ENCODE data around the gene SUGCT.
A peak's percentile ranks its signal among the peaks of the same experiment; 100 is the strongest.
"Not testable (repeated sequence)": the region's sequence is repeated elsewhere in the genome, so short reads cannot be mapped to it uniquely, and the experiment has no call there.

Gene SUGCT

DNA sequence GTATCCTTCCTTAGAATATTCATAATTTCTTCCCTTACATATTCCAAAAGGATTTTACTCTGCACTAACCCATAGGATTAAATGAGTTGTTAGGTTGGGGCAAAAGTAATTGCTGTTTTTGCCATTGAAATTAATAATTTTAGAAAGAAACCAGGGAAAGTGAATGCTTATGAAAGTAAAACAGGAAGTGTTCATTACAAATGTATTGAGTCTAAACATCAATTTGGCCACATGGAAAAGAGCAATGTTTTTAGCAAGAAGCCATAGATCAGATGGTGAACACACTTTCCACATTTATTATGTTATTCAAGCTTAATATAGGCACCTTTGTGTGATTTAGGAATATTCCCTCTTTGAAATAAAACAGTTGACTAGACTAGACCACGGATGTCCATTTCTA lies 102.9 kb downstream of the SUGCT start:
- DNase-seq (ENCODE audit: low read depth, low spot score): no peak
- no peak for TF ChIP-seq ZNF274 (IDR thresholded peaks at IDR 0.05; ENCODE audit: low read depth, low read length)
- TF ChIP-seq YY1 (IDR thresholded peaks at IDR 0.05; ENCODE audit: insufficient read depth, insufficient read length): no peak
- no peak for TF ChIP-seq SUZ12 (IDR thresholded peaks at IDR 0.05; ENCODE audit: extremely low read depth, insufficient read depth, insufficient read length)

DNA sequence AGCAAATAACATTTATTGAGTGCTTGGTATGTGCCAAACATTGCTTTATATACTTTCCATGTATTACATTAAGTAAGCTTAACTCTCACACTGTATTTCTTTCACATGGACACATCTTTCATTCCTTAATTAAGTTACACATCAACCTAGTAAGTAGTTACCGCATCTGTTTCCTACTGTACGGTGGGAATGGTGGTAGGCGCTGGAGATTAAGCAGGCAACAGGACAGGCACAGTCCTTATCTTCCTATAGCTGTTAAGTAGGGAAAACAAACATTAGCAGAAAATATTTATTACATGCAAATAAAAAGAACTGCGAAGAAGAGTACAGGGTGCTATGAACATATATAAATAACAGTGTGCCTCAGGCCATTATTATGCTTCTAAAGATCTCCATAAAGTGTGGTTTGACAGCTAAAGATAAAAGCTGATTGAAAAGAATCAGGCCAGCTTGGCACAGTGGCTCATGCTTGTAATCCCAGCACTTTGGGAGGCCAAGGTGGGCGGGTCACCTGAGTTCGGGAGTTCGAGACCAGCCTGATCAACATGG lies 105.0 kb downstream of the SUGCT start:
- Histone ChIP-seq H3K9ac (ENCODE audit: insufficient read length, low read depth) (no peak overlapping the region), H3K36me3 (ENCODE audit: insufficient read depth, insufficient read length, low read length) (no peaks in the 10 kb centered on the region), H3K4me1 (ENCODE audit: insufficient read depth, insufficient read length) (no peaks in the 10 kb centered on the region), H3K9me3 (ENCODE audit: insufficient read depth, low read length) (no peaks in the 10 kb centered on the region), H3K27me3 (ENCODE audit: insufficient read depth, insufficient read length) (no peaks in the 10 kb centered on the region), H3K4me3 (ENCODE audit: insufficient read length, low read depth) (no peak overlapping the region)
- TF ChIP-seq YY1 (IDR thresholded peaks at IDR 0.05; ENCODE audit: insufficient read depth, insufficient read length): no peak
- TF ChIP-seq ZNF274 (IDR thresholded peaks at IDR 0.05; ENCODE audit: low read depth, low read length): no peak
- TF ChIP-seq SUZ12 (IDR thresholded peaks at IDR 0.05; ENCODE audit: extremely low read depth, insufficient read depth, insufficient read length): no peak
- DNase-seq (ENCODE audit: low read depth, low spot score): no peak

More for the DNA sequence above, 102.9 kb downstream of the SUGCT start:
- H3K4me3 ChIP-seq (ENCODE audit: insufficient read length, low read depth): no peak overlapping the region
- no peak overlapping the region for H3K9ac ChIP-seq (ENCODE audit: insufficient read length, low read depth)
- no peaks in the 10 kb centered on the region for H3K36me3 ChIP-seq (ENCODE audit: insufficient read depth, insufficient read length, low read length)
- no peaks in the 10 kb centered on the region for H3K9me3 ChIP-seq (ENCODE audit: insufficient read depth, low read length)
- H3K27me3 ChIP-seq (ENCODE audit: insufficient read depth, insufficient read length): no peaks in the 10 kb centered on the region
- no peaks in the 10 kb centered on the region for H3K4me1 ChIP-seq (ENCODE audit: insufficient read depth, insufficient read length)

DNA sequence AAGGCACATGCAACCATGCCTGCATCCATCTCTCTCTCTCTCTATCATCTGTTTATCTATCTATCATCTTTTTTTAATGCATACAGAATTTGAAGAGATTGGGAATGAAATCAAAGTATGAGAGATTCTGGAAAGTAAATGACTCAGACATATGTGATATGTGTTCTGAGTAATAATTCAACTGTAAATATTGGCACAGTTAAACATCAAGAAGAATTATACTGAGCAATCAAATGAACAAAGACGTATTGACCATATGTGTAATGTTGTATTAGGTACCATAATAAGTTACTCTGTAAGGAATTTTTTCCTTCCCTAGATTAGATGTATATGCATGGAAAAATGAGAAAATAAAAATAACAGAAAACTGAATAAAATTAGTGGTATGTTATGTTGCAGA lies 108.3 kb downstream of the SUGCT start:
- Histone ChIP-seq H3K36me3 (ENCODE audit: insufficient read depth, insufficient read length, low read length) (no peaks in the 10 kb centered on the region), H3K9me3 (ENCODE audit: insufficient read depth, low read length) (no peaks in the 10 kb centered on the region), H3K9ac (ENCODE audit: insufficient read length, low read depth) (no peak overlapping the region), H3K27me3 (ENCODE audit: insufficient read depth, insufficient read length) (no peaks in the 10 kb centered on the region), H3K4me3 (ENCODE audit: insufficient read length, low read depth) (no peak overlapping the region), H3K4me1 (ENCODE audit: insufficient read depth, insufficient read length) (no peaks in the 10 kb centered on the region)
- no peak for DNase-seq (ENCODE audit: low read depth, low spot score)
- no peak for TF ChIP-seq SUZ12 (IDR thresholded peaks at IDR 0.05; ENCODE audit: extremely low read depth, insufficient read depth, insufficient read length)

DNA sequence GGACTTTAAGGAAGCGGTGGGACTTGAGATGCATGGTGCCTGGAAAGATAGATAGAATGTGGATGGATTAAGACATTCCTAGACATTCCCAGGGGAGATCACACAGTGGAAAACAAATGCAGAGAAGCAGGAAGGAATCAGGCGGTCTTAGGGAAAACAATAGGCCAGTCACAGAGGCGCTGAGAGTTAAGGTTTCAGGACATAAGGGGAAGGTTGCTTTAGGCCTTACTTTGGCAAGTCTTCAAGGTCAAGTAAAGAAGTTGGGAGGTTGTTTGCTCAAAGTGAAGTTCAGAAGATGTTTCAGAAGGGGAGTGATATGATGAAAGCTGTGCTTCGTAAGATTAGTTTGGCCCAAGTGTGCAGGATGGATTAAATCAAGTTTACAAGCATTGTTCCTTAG lies 109.4 kb downstream of the SUGCT start:
- Histone ChIP-seq H3K4me3 (ENCODE audit: insufficient read length, low read depth) (no peak overlapping the region), H3K9ac (ENCODE audit: insufficient read length, low read depth) (no peak overlapping the region), H3K27me3 (ENCODE audit: insufficient read depth, insufficient read length) (no peaks in the 10 kb centered on the region), H3K36me3 (ENCODE audit: insufficient read depth, insufficient read length, low read length) (no peaks in the 10 kb centered on the region), H3K4me1 (ENCODE audit: insufficient read depth, insufficient read length) (no peaks in the 10 kb centered on the region), H3K9me3 (ENCODE audit: insufficient read depth, low read length) (no peaks in the 10 kb centered on the region)
- peak; percentile 62 for DNase-seq (ENCODE audit: low read depth, low spot score)
- TF ChIP-seq YY1 (IDR thresholded peaks at IDR 0.05; ENCODE audit: insufficient read depth, insufficient read length): no peak
- TF ChIP-seq SUZ12 (IDR thresholded peaks at IDR 0.05; ENCODE audit: extremely low read depth, insufficient read depth, insufficient read length): no peak
- TF ChIP-seq ZNF274 (IDR thresholded peaks at IDR 0.05; ENCODE audit: low read depth, low read length): no peak

DNA sequence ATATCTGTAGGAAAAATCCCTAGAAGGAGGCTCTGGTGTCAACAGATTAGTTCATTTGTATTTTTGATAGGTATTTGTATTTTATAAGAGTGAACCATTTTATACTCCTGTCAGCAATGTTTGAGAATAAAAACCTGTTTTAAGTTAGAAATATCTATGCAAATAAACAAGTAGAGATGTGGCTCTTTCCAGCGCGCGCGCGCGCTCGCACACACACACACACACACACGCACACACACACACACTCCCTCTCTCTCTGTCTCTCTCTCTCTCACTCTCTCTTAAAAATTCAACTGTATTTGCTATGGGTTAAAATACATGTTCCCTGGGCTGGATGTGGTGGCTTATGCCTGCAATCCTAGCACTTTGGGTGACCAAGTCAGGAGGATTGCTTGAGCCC lies 113.9 kb downstream of the SUGCT start:
- Histone ChIP-seq H3K9me3 (ENCODE audit: insufficient read depth, low read length) (no peaks in the 10 kb centered on the region), H3K4me1 (ENCODE audit: insufficient read depth, insufficient read length) (no peaks in the 10 kb centered on the region), H3K4me3 (ENCODE audit: insufficient read length, low read depth) (no peak overlapping the region), H3K9ac (ENCODE audit: insufficient read length, low read depth) (no peak overlapping the region), H3K27me3 (ENCODE audit: insufficient read depth, insufficient read length) (no peaks in the 10 kb centered on the region), H3K36me3 (ENCODE audit: insufficient read depth, insufficient read length, low read length) (no peaks in the 10 kb centered on the region)
- TF ChIP-seq SUZ12 (IDR thresholded peaks at IDR 0.05; ENCODE audit: extremely low read depth, insufficient read depth, insufficient read length) (no peak), YY1 (IDR thresholded peaks at IDR 0.05; ENCODE audit: insufficient read depth, insufficient read length) (no peak), ZNF274 (IDR thresholded peaks at IDR 0.05; ENCODE audit: low read depth, low read length) (no peak)
- no peak for DNase-seq (ENCODE audit: low read depth, low spot score)

DNA sequence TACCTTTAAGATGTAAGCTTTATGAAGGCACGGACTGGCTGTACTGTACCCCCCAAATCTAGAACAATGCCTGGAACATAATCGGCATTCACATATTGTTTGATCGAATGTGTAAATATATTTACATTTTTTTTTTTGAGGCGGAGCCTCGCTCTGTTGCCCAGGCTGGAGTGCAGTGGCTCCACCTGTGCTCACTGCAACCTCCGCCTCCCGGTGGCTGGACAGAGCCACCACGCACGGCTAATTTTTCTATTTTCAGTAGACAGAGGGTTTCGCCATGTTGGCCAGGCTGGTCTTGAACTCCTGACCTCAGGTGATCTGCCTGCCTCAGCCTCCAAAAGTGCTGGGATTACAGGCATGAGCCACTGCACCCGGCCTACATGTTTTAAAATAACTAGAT lies 118.6 kb downstream of the SUGCT start:
- not testable (repeated sequence) for H3K9me3 ChIP-seq (ENCODE audit: insufficient read depth, low read length); DNase-seq (ENCODE audit: low read depth, low spot score); H3K27me3 ChIP-seq (ENCODE audit: insufficient read depth, insufficient read length); H3K4me3 ChIP-seq (ENCODE audit: insufficient read length, low read depth); H3K4me1 ChIP-seq (ENCODE audit: insufficient read depth, insufficient read length); H3K36me3 ChIP-seq (ENCODE audit: insufficient read depth, insufficient read length, low read length); H3K9ac ChIP-seq (ENCODE audit: insufficient read length, low read depth)

DNA sequence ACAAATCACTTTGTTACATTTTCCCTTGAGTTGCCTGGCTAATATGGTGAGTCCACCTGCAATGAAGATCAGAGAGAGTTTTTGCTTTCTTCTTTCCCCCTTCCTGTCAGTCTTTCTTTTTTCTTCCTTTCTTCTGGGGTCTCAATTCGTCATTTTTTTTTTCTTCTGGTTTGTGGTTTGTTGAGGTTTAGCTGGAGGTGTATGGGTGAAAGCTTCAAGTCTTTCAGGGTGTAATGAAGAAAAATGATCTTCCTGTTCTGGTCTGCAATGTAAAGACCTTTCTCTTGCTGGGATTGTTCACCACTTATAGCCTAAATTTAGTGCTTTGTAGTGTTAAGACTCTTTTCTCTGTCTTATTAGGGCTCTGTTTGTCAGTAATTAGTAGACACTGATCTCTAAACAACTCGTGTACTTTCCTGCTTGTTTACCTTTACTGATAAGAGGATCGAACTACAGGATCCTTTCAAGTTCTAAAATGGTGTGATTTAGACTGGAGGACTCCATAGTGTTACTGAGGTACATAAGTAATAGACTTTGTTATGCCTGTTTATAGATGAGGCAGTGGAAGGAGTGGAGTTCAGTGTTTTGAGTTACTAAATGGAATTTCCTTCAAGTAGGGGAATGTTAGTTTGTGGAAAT lies 129.1 kb downstream of the SUGCT start:
- no peak overlapping the region for H3K4me3 ChIP-seq (ENCODE audit: insufficient read length, low read depth)
- H3K4me1 ChIP-seq (ENCODE audit: insufficient read depth, insufficient read length): peaks cover 2% of the 10 kb centered on the region
- DNase-seq (ENCODE audit: low read depth, low spot score): no peak
- H3K36me3 ChIP-seq (ENCODE audit: insufficient read depth, insufficient read length, low read length): no peaks in the 10 kb centered on the region
- TF ChIP-seq ZNF274 (IDR thresholded peaks at IDR 0.05; ENCODE audit: low read depth, low read length) (no peak), SUZ12 (IDR thresholded peaks at IDR 0.05; ENCODE audit: extremely low read depth, insufficient read depth, insufficient read length) (no peak), YY1 (IDR thresholded peaks at IDR 0.05; ENCODE audit: insufficient read depth, insufficient read length) (no peak)
- H3K9ac ChIP-seq (ENCODE audit: insufficient read length, low read depth): no peak overlapping the region
- H3K9me3 ChIP-seq (ENCODE audit: insufficient read depth, low read length): no peaks in the 10 kb centered on the region
- no peaks in the 10 kb centered on the region for H3K27me3 ChIP-seq (ENCODE audit: insufficient read depth, insufficient read length)
